Endothelial cell of umbilical vein (primary cell): ENCODE measurements around the gene TTN. TPM values are rescaled to one million over a fixed set of nuclear protein-coding genes. Genes with fewer than 3 reads are reported as not detected.

Experiments used
- BruUV-seq: library from RNA; stranded (reverse); fragments of 400-500 nt; replicated peaks from 2 replicates; lab custom pipeline; 2021; lab: Mats Ljungman, UMichigan
- CTCF ChIA-PET: fragments of 300-600, 350-600 bp; sonication (Branson Sonifier 250); formaldehyde crosslinking; loops from one replicate; lab custom pipeline; 2021; ENCODE audit warnings: antibody characterized with exemption, inconsistent platforms; lab: Charles Lee
- POLR2A ChIA-PET: fragments of 300-600, 350-600 bp; sonication (Branson Sonifier 250); formaldehyde crosslinking; loops from one replicate; lab custom pipeline; 2021; ENCODE audit warnings: antibody characterized with exemption, inconsistent platforms; lab: Charles Lee
- DNase-seq: peaks from one replicate; pipeline ENCODE4 v3.0.0-alpha.2; 2011; ENCODE audit warnings: low read depth, low spot score
- FAIRE-seq: peaks from 2 replicates; lab custom pipeline; 2011; peaks lifted over from hg19 to GRCh38; lab: Jason Lieb, UNC
- H2AFZ ChIP-seq: 2 replicates; pipeline ENCODE4 v1.6.0; 2012; ENCODE audit warnings: low read depth, low read length, control low read depth, inconsistent platforms
- H3K27ac ChIP-seq: 2 replicates; pipeline ENCODE4 v1.5.1; 2011; ENCODE audit warnings: low read depth, mild to moderate bottlenecking, control low read depth, low read length, moderate library complexity; ENCODE audit not compliant: insufficient read depth
- H3K27me3 ChIP-seq, 2 experiments: 2 replicates each; pipeline versions ENCODE4 v1.6.0 to v1.6.1; 2011; ENCODE audit warnings: low read length in 2 of 2, mixed read lengths in 1 of 2; ENCODE audit not compliant: control insufficient read depth in 2 of 2, insufficient read depth in 2 of 2
- H3K36me3 ChIP-seq, 2 experiments: 2 replicates in 1 of 2; 3 replicates in 1 of 2; pipeline ENCODE4 v1.5.1; 2011; ENCODE audit warnings: low read length in 2 of 2, mild to moderate bottlenecking in 1 of 2, moderate library complexity in 1 of 2; ENCODE audit not compliant: control insufficient read depth in 2 of 2, insufficient read depth in 2 of 2; ENCODE audit errors: extremely low read depth in 1 of 2
- H3K4me1 ChIP-seq: 3 replicates; pipeline ENCODE4 v1.5.1; 2011; ENCODE audit warnings: mild to moderate bottlenecking, low read length; ENCODE audit not compliant: control insufficient read depth, insufficient read depth; ENCODE audit errors: extremely low read depth
- H3K4me2 ChIP-seq: 2 replicates; pipeline ENCODE4 v1.6.1; 2011; ENCODE audit warnings: low read length, control low read depth, mixed read lengths; ENCODE audit not compliant: insufficient read depth
- H3K4me3 ChIP-seq, 3 experiments: fragments of 200-600 bp in 1 of 3; sonication (generic), shearing (Covaris generic) in 1 of 3; replicated peaks in 1 of 3; 2 replicates each; pipeline ENCODE4 v1.5.1; 2011 to 2016; ENCODE audit warnings: control low read depth in 3 of 3, low read length in 3 of 3, mild to moderate bottlenecking in 2 of 3, inconsistent platforms in 1 of 3, low read depth in 1 of 3, moderate library complexity in 1 of 3; ENCODE audit not compliant: insufficient read depth in 1 of 3
- H3K79me2 ChIP-seq: 2 replicates; pipeline ENCODE4 v1.6.0; 2012; ENCODE audit warnings: low read length, inconsistent platforms; ENCODE audit not compliant: control insufficient read depth, insufficient read depth
- H3K9ac ChIP-seq: replicated peaks from 2 replicates; pipeline ENCODE3; 2011; ENCODE audit warnings: low read length, control low read depth; ENCODE audit not compliant: insufficient read depth; ENCODE audit errors: extremely low read depth
- H3K9me1 ChIP-seq: replicated peaks from 3 replicates; pipeline ENCODE4 v1.6.0; 2011; ENCODE audit warnings: mild to moderate bottlenecking, low read length; ENCODE audit not compliant: control insufficient read depth, insufficient read depth; ENCODE audit errors: extremely low read depth
- H3K9me3 ChIP-seq: replicated peaks from 2 replicates; pipeline ENCODE4 v1.5.1; 2012; ENCODE audit warnings: low read length, inconsistent platforms; ENCODE audit not compliant: control insufficient read depth, insufficient read depth
- H4K20me1 ChIP-seq: replicated peaks from 2 replicates; pipeline ENCODE3; 2011; ENCODE audit warnings: mild to moderate bottlenecking, low read length; ENCODE audit not compliant: control insufficient read depth, insufficient read depth; ENCODE audit errors: extremely low read depth
- EZH2 ChIP-seq: IDR thresholded peaks from 2 replicates; pipeline ENCODE4 v1.6.1; 2012; ENCODE audit warnings: borderline replicate concordance, low read depth, mild to moderate bottlenecking, moderate library complexity, low read length, inconsistent platforms; ENCODE audit not compliant: severe bottlenecking
- FOS ChIP-seq: IDR thresholded peaks from 2 replicates; pipeline ENCODE4 v1.6.1; 2011; ENCODE audit warnings: mild to moderate bottlenecking, low read length, moderate library complexity, borderline replicate concordance; ENCODE audit not compliant: insufficient read depth
- GATA2 ChIP-seq: IDR thresholded peaks from 2 replicates; pipeline ENCODE4 v1.7.0; 2011; ENCODE audit warnings: low read depth, mild to moderate bottlenecking, moderate library complexity, mixed read lengths, low read length; ENCODE audit not compliant: insufficient read length, insufficient read depth
- JUN ChIP-seq: IDR thresholded peaks from 2 replicates; pipeline ENCODE4 v1.6.1; 2011; ENCODE audit warnings: borderline replicate concordance, low read depth; ENCODE audit not compliant: insufficient read length, insufficient read depth
- MYC ChIP-seq: IDR thresholded peaks from one replicate; pipeline ENCODE4 v1.6.1; 2011; ENCODE audit warnings: mild to moderate bottlenecking, low read depth, low read length
- POLR2A ChIP-seq: IDR thresholded peaks from 2 replicates; pipeline ENCODE4 v1.6.1; 2012; ENCODE audit warnings: low read depth, mild to moderate bottlenecking, control low read depth, low read length
- POLR2AphosphoS5 ChIP-seq: IDR thresholded peaks from 2 replicates; pipeline ENCODE4 v1.6.1; 2012; ENCODE audit warnings: low read depth, mild to moderate bottlenecking, control low read depth, low read length, moderate library complexity; ENCODE audit not compliant: insufficient read depth
- dilution Hi-C: fragments of 300-500 bp; cut with MboI; formaldehyde crosslinking; loops from one replicate; pipeline ENCODE4 v1.15.0; 2019; ENCODE audit warnings: low sequenced_read_pairs; ENCODE audit not compliant: extremely low pct_ligation_motif_present
- intact Hi-C: fragments of 100-400 bp; cut with micrococcal nuclease; formaldehyde crosslinking; loops from one replicate; pipeline ENCODE4 v1.10.0; 2022
- polyA plus RNA-seq, 4 experiments: library from polyadenylated mRNA; depleted of rRNA in 3 of 4; stranded (reverse) in 3 of 4; unstranded in 1 of 4; fragments of >200 nt; gene quantifications; 2 replicates each; pipeline versions ENCODE4 v1.2.1 to v1.2.3, GENCODE V29; 2011 to 2012; ENCODE audit warnings: missing spikeins in 1 of 4
- total RNA-seq: library from RNA; stranded (reverse); gene quantifications from 2 replicates; pipeline ENCODE4 v1.2.3, GENCODE V29; 2021
- TF ChIP-seq, protein P1 (sequence below), 2 donors: IDR thresholded peaks; 1 replicate in 1 of 2; 2 replicates in 1 of 2; pipeline ENCODE4 v1.5.1; 2011; ENCODE audit warnings: low read length in 2 of 2, mild to moderate bottlenecking in 2 of 2, moderate library complexity in 2 of 2, control low read depth in 1 of 2, inconsistent platforms in 1 of 2, low read depth in 1 of 2; ENCODE audit not compliant: insufficient read depth in 1 of 2; ENCODE audit errors: extremely low read depth in 1 of 2
- TF ChIP-seq, protein P2 (sequence below): IDR thresholded peaks from 2 replicates; pipeline ENCODE4 v1.6.1; 2011; ENCODE audit not compliant: insufficient read depth, insufficient read length

TTN gene
- total and polyA plus RNA-seq, 2 donors (not counting 3 experiments of a cell fraction or from before 2014, with no cell fraction given): 0.11 to 0.49 TPM

DNA sequence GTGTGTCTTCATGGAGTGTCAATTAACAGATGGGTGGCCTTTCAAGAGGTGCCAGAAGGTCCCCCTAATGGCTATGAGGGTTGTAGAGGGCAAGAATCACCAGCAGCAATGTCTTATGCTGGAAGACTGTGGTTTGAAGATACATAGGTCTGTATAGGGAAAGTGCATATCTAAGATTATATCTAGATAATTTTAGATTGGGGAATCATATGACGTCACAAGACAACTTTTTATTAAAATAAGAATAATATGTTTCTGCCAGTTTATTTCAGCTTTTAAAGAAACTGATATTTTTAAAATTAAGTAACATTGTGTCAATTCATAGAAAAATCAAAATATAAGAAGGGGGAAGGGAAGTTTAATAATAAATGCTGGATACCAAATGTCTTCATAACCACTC lies 162.3 kb downstream of the TTN start:
- Histone ChIP-seq H3K4me1 (no peaks in the 10 kb centered on the region), H3K4me2 (no peak overlapping the region), H3K9me3 (no peaks in the 10 kb centered on the region), H3K4me3 (no peak overlapping the region), H3K79me2 (no peaks in the 10 kb centered on the region), H3K27me3 (no peaks in the 10 kb centered on the region), H3K9ac (no peak overlapping the region), H2AFZ (no peak overlapping the region), H3K36me3 (no peaks in the 10 kb centered on the region), H4K20me1 (no peaks in the 10 kb centered on the region), H3K27ac (no peak overlapping the region), H3K9me1 (no peaks in the 10 kb centered on the region)
- DNase-seq (no peak), FAIRE-seq (no peak)
- BruUV-seq: no TSS peak
- POLR2A ChIA-PET: no interaction called here
- CTCF ChIA-PET: interaction anchor here (0.9 to 1.3 kb wide), 4 partner anchors 9 to 56 kb away, joined by 3 read pairs; no protein-coding TSS in a partner anchor
- no peak for TF ChIP-seq POLR2A
- no peak for TF ChIP-seq POLR2AphosphoS5
- TF ChIP-seq FOS: no peak
- no peak for TF ChIP-seq GATA2
- TF ChIP-seq EZH2: no peak
- no peak for TF ChIP-seq JUN
- TF ChIP-seq, protein P1, sequence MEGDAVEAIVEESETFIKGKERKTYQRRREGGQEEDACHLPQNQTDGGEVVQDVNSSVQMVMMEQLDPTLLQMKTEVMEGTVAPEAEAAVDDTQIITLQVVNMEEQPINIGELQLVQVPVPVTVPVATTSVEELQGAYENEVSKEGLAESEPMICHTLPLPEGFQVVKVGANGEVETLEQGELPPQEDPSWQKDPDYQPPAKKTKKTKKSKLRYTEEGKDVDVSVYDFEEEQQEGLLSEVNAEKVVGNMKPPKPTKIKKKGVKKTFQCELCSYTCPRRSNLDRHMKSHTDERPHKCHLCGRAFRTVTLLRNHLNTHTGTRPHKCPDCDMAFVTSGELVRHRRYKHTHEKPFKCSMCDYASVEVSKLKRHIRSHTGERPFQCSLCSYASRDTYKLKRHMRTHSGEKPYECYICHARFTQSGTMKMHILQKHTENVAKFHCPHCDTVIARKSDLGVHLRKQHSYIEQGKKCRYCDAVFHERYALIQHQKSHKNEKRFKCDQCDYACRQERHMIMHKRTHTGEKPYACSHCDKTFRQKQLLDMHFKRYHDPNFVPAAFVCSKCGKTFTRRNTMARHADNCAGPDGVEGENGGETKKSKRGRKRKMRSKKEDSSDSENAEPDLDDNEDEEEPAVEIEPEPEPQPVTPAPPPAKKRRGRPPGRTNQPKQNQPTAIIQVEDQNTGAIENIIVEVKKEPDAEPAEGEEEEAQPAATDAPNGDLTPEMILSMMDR (IDR thresholded peaks at IDR 0.05; ENCODE audit: extremely low read depth in 1 of 2, insufficient read depth in 1 of 2, low read depth in 1 of 2, low read length in 2 of 2): no peak
- no peak for TF ChIP-seq MYC
- TF ChIP-seq, protein P2, sequence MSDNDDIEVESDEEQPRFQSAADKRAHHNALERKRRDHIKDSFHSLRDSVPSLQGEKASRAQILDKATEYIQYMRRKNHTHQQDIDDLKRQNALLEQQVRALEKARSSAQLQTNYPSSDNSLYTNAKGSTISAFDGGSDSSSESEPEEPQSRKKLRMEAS: no peak
- intact Hi-C loops: no loop called here
- dilution Hi-C loops: no loop called here
